Measurements from ENCODE around the gene ANKFN1.

ANKFN1 gene

GRCh38 chr17:56499799-56500388 is 346.6 kb downstream of the ANKFN1 start:
- no peak for DNase-seq (ENCODE audit: low read depth in 3 of 3)

GRCh38 chr17:56502120-56502654 is 348.9 kb downstream of the ANKFN1 start:
- DNase-seq (ENCODE audit: low read depth in 3 of 3), result no peak

GRCh38 chr17:56505154-56505756 is 352.0 kb downstream of the ANKFN1 start:
- DNase-seq (ENCODE audit: low read depth in 3 of 3), result no peak

DNA sequence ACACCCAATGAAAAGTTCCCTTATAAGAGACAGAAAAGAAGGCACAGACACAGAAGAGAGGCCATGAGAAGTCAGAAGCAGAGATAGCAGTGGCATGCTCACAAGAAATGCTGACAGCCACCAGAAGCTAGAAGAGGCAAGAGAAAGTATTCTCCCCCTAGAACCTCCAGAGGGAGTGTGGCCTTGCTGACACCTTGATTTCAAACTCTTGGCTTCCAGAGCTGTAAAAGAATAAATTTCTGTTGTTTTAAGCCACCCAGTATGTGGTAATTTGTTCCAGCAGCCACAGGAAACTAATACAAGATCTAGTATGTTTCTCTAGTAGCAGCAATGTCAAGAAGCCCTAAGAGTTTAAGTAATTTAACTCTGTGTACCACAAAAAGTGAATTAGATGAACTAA is 353.1 kb downstream of the ANKFN1 start:
- no peak for DNase-seq (ENCODE audit: low read depth in 3 of 3)

DNA sequence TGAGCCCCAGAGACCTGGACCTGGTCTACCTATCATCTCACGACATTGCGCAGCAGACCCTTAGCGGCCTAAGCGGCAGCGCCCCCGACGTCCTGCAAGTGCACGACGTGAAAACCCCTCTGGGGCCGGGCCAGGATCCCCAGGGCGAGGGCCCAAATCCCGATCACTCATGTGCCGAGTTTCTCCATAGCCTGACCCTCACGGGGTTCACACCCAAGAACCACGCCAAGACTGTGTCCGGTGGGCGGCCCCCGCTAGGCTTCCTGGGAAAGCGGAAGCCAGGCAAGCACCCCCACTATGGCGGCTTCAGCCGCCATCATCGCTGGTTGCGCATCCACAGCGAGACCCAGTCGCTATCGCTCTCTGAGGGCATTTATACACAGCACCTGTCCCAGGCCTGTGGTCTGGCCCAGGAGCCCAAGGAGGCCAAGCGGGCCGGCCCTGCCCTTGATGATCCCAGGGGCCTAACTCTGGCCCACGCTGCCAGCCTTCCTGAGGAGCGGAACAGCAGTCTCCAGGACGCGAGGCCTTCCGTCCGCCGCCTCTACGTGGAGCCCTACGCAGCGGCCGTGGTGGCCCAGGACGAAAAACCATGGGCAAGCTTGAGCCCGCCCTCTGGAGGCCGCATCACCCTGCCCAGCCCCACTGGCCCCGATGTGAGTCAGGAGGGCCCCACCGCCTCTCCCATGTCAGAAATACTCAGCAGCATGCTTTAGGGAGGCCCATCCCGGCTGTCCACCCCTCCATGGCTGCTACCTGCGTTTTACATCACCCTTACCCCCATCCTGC is 357.5 kb downstream of the ANKFN1 start:
- DNase-seq (ENCODE audit: low read depth in 3 of 3), result no peak

- DNase-seq (ENCODE audit: low read depth in 3 of 3), result no peak
These were observed 361.0 kb downstream of the ANKFN1 start for GRCh38 chr17:56514264-56514663.

DNA sequence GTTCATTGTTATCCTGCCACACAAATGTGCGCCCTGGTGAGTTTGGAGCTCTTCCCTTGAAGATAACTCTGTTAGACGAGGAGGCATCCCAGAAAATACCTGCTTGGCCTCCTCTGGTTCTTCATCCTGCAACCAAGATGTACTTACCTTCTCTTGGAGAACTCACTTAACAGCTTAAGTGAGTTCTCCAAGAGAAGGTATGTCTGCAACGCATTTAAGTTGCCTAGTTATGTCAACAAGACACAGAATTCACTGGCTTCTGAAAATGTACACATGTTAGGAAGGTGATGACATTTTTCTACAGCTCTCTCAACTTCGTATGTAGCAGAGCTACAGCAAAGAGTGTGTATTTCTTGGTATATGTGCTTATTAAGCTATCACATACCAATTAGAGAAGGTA is 361.6 kb downstream of the ANKFN1 start:
- DNase-seq (ENCODE audit: low read depth in 3 of 3), result no peak

DNA sequence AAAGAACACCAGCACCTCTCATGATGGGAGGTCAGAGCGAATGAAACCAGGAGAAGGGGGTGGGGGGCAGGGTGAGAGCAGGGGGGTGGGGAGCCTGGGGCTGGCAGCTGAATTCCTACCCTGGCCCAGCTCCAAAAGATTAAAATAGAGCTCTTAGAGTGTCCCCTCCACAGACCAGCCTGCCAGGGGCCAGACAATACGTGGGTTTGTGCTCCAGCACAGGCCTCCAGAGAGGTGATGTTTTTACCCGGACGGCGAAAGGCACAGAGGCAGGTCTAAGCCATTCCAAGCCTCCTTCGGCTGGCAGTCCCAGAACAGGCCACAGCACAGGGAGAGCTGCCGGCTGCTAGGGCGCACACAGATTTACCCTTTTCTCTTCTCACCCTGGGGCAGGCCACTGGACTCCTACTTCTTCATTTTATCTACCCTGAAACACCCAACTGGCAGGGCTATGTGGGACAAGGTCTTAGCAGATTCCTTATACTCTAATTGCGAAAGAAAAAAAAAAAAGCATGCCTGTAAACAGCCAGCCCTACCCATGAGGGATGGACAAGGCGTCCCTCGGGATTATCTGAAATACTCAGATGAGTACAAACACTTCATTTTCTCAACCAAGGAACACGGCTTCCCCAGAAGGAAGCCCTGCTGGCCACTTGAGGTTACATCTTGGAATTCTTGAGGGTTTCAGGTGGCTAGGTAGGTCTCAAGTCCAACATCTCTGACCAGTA is 368.3 kb downstream of the ANKFN1 start:
- DNase-seq (ENCODE audit: low read depth in 3 of 3), result no peak

GRCh38 chr17:56523042-56523441 is 369.8 kb downstream of the ANKFN1 start:
- DNase-seq (ENCODE audit: low read depth in 3 of 3), result no peak

- DNase-seq (ENCODE audit: low read depth in 3 of 3), result no peak
These were observed 375.4 kb downstream of the ANKFN1 start for GRCh38 chr17:56528696-56529095.

- no peak for DNase-seq (ENCODE audit: low read depth in 3 of 3)
These were observed 379.7 kb downstream of the ANKFN1 start for GRCh38 chr17:56532926-56533325.

DNA sequence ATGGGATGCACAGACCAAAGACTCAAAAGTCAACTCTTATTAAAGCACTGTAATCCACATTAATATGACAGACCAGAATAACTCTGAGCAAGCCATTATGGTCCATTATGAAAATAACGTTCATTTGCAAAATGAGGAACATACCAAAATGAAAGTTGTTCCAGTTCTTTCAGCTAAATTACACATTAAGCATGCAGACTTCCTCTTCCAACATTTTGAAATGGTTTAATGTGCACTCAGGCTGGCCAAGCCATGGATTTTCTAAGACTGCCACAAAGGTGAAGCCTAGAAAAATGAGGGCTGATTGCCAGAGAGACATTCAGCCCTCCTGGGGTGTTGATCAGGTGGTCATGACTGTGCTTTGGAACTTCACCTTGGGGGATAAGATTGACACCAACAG is 383.5 kb downstream of the ANKFN1 start:
- no peak for DNase-seq (ENCODE audit: low read depth in 3 of 3)

GRCh38 chr17:56540836-56541235 is 387.6 kb downstream of the ANKFN1 start:
- DNase-seq (ENCODE audit: low read depth in 3 of 3), result no peak

DNA sequence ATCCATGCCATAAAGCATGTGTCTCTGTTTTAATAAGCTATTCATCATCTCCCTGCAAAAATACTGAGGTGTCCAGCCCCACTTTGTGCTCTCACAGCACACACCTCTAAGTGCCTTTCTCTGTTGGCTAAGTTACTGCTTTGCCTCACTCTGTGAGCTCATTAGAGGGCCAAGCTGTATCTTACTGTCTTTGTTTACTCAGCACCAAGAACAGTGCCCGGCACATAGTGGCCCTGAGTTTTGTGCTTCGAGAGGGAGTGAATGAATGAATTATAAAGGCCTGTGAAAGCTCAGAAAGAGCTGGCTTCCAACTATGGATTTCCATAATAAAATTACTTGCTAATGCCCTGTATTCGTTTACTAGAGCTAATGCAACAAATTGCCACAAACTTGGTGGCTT is 390.0 kb downstream of the ANKFN1 start:
- DNase-seq (ENCODE audit: low read depth in 3 of 3), result no peak

DNA sequence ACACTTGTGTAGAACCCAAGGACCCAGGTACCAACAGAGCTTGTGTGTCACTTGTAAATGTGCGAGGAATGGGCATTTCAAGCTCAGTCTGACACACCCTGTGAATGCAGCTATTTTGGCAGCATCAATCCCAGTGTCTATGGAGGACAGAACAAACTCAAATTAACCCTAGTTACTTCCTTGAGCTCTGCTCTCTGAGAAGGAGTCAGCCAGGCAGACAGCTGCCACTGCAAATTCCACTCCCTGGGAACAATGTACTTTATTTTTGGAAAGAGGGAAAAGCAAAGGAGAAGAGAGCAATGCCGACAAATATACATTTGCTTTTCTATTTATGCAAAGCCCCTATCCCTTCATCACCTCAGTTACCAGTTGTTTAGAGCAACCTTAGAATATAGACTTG is 391.8 kb downstream of the ANKFN1 start:
- DNase-seq (ENCODE audit: low read depth in 3 of 3), result no peak

GRCh38 chr17:56545930-56546329 is 392.7 kb downstream of the ANKFN1 start:
- no peak for DNase-seq (ENCODE audit: low read depth in 3 of 3)

DNA sequence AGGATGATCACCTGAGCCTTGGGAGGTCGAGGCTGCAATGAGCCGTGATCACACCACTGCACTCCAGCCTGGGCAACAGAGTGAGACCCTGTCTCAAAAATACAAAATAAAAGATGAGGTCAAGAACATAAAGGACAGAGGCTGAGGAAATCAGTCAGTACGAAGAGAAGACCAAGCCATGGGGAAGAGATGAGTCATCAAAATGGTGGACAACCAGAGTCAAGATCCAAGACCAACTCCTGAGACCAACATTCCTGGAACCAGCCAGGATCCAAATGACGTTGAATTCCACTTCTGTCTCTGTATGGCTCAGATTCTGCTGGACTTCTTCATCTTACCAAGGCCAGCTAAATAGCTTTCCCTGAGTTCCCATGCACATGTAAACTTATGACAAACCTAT is 395.4 kb downstream of the ANKFN1 start:
- no peak for DNase-seq (ENCODE audit: low read depth in 3 of 3)

GRCh38 chr17:56549501-56549900 is 396.2 kb downstream of the ANKFN1 start:
- no peak for DNase-seq (ENCODE audit: low read depth in 3 of 3)

- DNase-seq (ENCODE audit: low read depth in 3 of 3), result no peak
These were observed 404.4 kb downstream of the ANKFN1 start for GRCh38 chr17:56557682-56558081.

DNA sequence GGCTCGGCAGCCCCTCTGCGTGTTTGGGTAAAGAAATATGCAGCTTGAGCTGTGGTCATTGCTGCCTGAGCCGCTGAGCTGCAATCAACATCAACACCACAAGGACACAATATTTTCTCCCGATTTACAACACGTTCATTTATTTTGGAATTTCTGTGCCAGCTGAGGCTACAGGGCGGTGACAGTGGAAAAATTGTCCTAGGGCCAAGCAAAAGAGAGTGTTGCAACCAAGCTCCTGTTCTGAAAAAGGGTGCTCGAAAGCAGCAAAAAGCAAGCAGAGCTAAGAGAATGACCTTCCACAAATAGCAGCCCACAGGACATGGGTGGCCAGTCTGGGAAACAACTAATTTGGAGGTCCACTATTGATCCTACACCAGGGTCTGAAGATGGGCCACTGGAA is 404.8 kb downstream of the ANKFN1 start:
- DNase-seq (ENCODE audit: low read depth in 3 of 3), result no peak

Measured in stimulated activated CD4-positive, alpha-beta T cell treated with anti-CD3 and anti-CD28 coated beads, TNF-alpha, amount 100 ng/mL, for 24 hours (primary cell).